Thymus (tissue), 11 donors: ENCODE data around the gene DUSP15. TPM values are rescaled to one million over a fixed set of nuclear protein-coding genes. Genes with fewer than 3 reads are reported as not detected.

Source experiments
- DNase-seq, 9 donors: peaks; one replicate each; pipeline ENCODE4 v3.0.0-alpha.2; 2013; ENCODE audit warnings: low spot score in 9 of 9, low read depth in 6 of 9, missing footprints in 1 of 9
- H3K27ac ChIP-seq, 2 donors: one replicate each; pipeline ENCODE4 v1.5.1; 2013; ENCODE audit warnings: control low read depth in 1 of 2, low read depth in 1 of 2, low read length in 1 of 2, mild to moderate bottlenecking in 1 of 2, moderate library complexity in 1 of 2
- H3K27me3 ChIP-seq, 2 donors: one replicate each; pipeline ENCODE4 v1.5.1; 2013; ENCODE audit warnings: low read length in 1 of 2; ENCODE audit not compliant: control insufficient read depth in 2 of 2, insufficient read depth in 1 of 2
- H3K36me3 ChIP-seq, 2 donors: one replicate each; pipeline ENCODE4 v1.5.1; 2013; ENCODE audit warnings: low read length in 1 of 2, mild to moderate bottlenecking in 1 of 2, moderate library complexity in 1 of 2; ENCODE audit not compliant: control insufficient read depth in 2 of 2, insufficient read depth in 2 of 2
- H3K4me1 ChIP-seq, 2 donors: one replicate each; pipeline ENCODE4 v1.5.1; 2013; ENCODE audit warnings: low read length in 2 of 2; ENCODE audit not compliant: control insufficient read depth in 2 of 2, insufficient read depth in 2 of 2
- H3K4me3 ChIP-seq, 2 donors: one replicate each; pipeline ENCODE4 v1.5.1; 2013; ENCODE audit warnings: low read length in 2 of 2, control low read depth in 1 of 2, mild to moderate bottlenecking in 1 of 2
- H3K9me3 ChIP-seq, 2 donors: one replicate each; pipeline ENCODE4 v1.5.1; 2013; ENCODE audit warnings: low read length in 1 of 2, mild to moderate bottlenecking in 1 of 2; ENCODE audit not compliant: control insufficient read depth in 2 of 2, insufficient read depth in 1 of 2
- WGBS: extraction: QIAGEN DNeasy Blood & Tissue Kit; methylation state at CpG from one replicate; pipeline ENCODE4 v1.1.7; 2013; 5-methylcytosine and 5-hydroxymethylcytosine counted together
- polyA plus RNA-seq: library from polyadenylated mRNA; stranded (reverse); fragments of 200-250 nt; gene quantifications from one replicate; pipeline ENCODE4 v1.2.3, GENCODE V29; 2013
- total RNA-seq: library from RNA; stranded (reverse); fragments of 120-200 nt; gene quantifications from one replicate; pipeline ENCODE4 v1.2.4, GENCODE V29; 2013
- donor health status: healthy.

Gene DUSP15
- total and polyA plus RNA-seq, 2 donors: 0.76 to 1.6 TPM

DNA sequence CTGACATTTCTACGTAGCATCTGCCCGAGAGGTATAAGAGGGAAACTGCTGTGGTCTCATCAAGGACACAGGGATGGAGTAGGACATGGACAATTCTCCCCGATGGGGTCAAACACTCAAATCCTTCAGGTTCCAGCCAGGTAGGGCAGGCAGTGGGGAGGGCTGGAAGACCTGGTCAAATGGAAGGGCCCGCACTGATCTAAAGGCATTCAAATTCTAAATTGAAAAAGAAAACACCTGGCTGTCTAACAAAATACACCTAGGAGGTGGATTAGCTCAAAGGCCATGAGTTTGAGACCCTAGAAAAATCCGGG lies 8.2 kb downstream of the DUSP15 start:
- 96% methylated on average over 5 of the region's 5 CpGs for WGBS
- Histone ChIP-seq H3K9me3 (no peaks in the 10 kb centered on the region), H3K27me3 (peaks cover 2 to 42% of the 10 kb centered on the region in 2 donors), H3K36me3 (no peaks in the 10 kb centered on the region), H3K4me1 (peaks cover 6 to 10% of the 10 kb centered on the region in 2 donors), H3K27ac (no peak overlapping the region), H3K4me3 (no peak overlapping the region)
- no peak for DNase-seq

DNA sequence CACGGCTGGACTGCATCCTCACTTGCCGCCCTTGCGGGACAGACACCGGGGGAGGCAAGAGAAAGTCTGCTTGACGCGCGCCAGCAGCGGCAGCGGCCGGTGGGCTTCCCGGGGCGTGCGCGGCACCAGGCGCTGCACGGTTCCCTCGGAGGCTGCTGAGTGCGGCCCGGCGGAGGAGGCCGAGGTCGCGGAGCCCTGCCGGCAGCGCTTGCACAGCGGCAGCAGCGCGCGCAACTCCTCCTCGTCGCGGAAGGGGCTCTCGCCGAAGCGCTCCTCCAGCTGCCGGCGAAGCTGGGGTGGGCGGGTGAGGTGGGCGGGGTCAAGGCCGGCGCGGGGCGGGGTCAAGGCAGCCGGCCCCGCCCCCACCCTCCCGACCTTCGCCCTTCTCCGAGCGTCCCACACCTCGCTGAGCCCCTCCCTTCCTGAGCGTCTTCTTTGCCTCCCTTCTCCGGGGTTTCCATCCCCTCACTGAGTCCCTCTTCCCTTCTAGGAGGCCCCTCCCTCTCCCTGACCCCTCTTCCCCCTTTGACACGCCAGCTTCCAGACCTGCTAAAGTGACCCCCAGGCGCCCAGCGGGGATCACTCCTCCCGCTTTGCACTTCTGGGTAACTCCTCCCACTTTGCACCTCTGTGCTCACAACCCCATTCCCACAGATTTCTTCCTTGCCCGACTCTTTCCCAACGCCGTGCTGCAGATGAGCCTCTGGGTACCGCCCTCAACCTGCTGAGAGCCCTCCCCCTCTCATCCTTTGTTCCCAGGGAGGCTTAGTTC lies 8.8 kb downstream of the DUSP15 start:
- peak overlapping the region; percentile 26 to 53 for H3K4me3 ChIP-seq
- H3K27me3 ChIP-seq: peaks cover 2 to 45% of the 10 kb centered on the region in 2 donors

DNA sequence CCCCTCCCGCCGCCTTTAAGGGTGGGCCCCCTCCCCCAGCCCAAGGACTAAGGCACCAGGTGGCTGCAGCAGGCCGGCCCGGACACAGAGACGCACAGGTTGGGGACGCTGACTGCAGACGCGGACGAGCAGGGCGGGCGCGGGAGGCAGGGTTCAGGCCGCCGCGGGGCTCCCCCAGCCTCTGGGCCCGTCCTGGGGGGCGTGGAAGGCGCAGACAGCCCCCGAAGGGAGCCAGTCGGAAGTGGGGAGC lies 9.3 kb downstream of the DUSP15 start:
- peak in 1 of 9 donors; percentile 4 for DNase-seq
- Histone ChIP-seq H3K27ac (no peak overlapping the region), H3K9me3 (no peaks in the 10 kb centered on the region)

More for the DNA sequence above, 8.8 kb downstream of the DUSP15 start:
- peak; percentile 39 to 85 (median 63) for DNase-seq
- no peaks in the 10 kb centered on the region for H3K36me3 ChIP-seq
- no peaks in the 10 kb centered on the region for H3K9me3 ChIP-seq
- no peak overlapping the region for H3K27ac ChIP-seq
- peaks cover 6 to 10% of the 10 kb centered on the region in 2 donors for H3K4me1 ChIP-seq
- 12% methylated on average over 60 of the region's 60 CpGs for WGBS

DNA sequence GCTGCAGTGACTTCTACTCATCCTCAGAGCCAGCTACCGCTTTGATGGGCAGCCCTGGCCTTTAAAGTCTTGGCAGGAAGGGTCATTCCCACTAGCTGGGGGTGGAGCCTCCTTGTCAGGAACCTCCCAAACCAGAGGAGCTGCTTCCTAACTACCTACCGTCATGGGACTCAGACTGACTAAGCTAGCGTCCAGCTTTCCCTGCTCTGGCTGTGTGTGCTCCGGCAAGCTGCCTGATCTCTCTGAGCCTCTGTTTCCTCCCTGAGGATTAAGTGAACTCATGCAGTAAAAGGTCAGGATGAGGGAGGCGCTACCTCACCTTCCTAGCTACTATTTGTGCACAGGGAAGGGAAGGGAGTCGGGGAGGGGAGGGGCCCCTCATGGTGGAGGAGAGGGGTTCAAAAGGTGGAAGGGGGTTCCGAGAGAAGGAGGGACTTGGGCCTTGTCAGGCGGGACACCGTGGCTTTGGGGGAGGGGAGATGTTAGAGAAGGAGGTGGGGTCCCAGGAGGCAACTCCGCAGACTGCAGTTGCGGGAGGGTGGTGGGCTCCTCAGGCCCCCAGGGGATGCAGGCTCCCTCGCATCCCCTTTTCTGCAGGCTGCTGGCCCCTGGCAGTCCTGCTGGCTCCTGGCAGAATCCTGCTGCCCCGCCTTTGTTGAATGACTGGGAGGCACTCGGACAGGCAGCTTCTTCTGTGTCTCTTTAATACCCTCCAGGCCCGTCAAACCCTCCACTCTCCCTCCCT lies 9.8 kb downstream of the DUSP15 start:
- Histone ChIP-seq H3K27ac (no peak overlapping the region), H3K27me3 (peaks cover 4 to 46% of the 10 kb centered on the region in 2 donors), H3K4me3 (peak overlapping the region; percentile 26 to 53), H3K36me3 (no peaks in the 10 kb centered on the region), H3K9me3 (no peaks in the 10 kb centered on the region), H3K4me1 (peaks cover 6 to 10% of the 10 kb centered on the region in 2 donors)
- no peak for DNase-seq
- 45% methylated on average over 15 of the region's 15 CpGs for WGBS

More for the DNA sequence above, 9.3 kb downstream of the DUSP15 start:
- Histone ChIP-seq H3K27me3 (peaks cover 2 to 46% of the 10 kb centered on the region in 2 donors), H3K36me3 (no peaks in the 10 kb centered on the region), H3K4me3 (peak overlapping the region; percentile 26 to 53), H3K4me1 (peaks cover 6 to 10% of the 10 kb centered on the region in 2 donors)
- WGBS: 1% methylated on average over 20 of the region's 20 CpGs

DNA sequence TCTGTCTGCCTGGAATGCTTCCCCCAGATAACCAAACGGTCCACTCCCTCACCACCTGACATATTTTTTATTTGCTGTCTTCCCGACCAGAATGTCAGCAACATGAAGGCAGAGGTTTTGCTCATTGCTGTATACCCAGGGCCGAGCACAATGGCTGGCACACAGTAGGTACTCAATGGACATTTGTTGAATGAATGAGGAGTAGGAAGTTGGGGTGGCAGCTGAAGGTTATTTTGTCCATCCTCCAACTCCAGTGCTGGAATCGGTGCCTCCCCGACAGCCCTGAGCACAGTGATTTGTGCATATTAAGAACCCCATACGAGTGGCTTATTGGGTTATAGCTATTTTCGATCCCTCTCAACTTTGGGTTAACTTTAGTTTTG lies 10.3 kb downstream of the DUSP15 start:
- peaks cover 6 to 10% of the 10 kb centered on the region in 2 donors for H3K4me1 ChIP-seq
- no peaks in the 10 kb centered on the region for H3K36me3 ChIP-seq
- peaks cover 4 to 46% of the 10 kb centered on the region in 2 donors for H3K27me3 ChIP-seq
- DNase-seq: no peak
- 85% methylated on average over 7 of the region's 7 CpGs for WGBS
- H3K4me3 ChIP-seq: no peak overlapping the region
- no peak overlapping the region for H3K27ac ChIP-seq
- H3K9me3 ChIP-seq: no peaks in the 10 kb centered on the region

DNA sequence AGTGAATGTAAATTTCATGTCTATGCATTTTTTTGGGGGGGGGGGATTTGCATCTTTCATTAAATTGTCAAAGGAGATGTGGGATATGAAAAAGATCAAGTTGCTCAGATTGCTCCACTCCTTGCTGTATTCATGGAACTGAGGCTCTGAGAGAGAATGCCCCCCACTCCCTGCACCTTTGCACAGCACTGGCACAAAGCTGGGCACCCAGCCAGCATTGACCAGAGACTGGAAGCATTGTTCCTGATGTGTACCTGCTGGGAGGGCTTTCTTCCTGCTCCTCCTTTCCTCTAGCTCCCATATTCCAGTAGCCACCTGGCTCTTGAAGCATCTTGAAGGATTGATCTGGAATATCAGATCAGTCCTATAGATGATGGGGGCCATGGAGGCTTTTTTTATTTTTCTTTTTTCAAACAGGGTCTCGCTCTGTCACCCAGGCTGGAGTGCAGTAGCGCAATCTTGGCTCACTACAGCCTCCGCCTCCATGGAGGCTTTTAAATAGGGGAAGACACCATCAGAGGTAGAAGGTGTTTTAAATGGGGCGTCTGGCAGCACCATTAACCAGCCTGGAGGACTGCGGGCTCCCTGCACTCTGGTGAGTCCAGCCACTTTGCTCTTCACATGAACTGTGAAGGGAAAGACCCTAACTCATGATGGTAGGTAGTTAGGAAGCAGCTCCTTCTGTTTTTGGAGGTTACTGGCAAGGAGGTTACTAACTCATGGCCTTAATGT lies 10.9 kb downstream of the DUSP15 start:
- Histone ChIP-seq H3K27me3 (peaks cover 4 to 48% of the 10 kb centered on the region in 2 donors), H3K36me3 (no peaks in the 10 kb centered on the region), H3K4me3 (no peak overlapping the region), H3K27ac (no peak overlapping the region), H3K9me3 (no peaks in the 10 kb centered on the region), H3K4me1 (peaks cover 6 to 10% of the 10 kb centered on the region in 2 donors)
- no peak for DNase-seq
- 97% methylated on average over 5 of the region's 5 CpGs for WGBS

DNA sequence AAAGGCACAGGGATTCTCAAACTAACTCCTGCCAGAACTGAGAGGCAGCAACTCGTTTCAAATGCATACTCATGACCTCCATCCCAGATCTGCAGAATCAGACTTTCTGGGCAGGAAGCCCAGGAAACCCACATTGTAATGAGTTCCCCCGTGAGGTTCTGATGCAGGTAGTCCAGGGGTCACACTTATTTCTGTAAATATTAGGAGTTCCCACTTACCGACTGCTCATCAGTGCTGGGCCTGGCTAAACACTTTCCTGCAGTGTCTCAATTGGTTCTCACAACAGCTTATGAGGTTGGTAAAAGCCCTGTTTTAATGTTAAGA lies 11.6 kb downstream of the DUSP15 start:
- 17% methylated on average over 3 of the region's 3 CpGs for WGBS
- no peaks in the 10 kb centered on the region for H3K36me3 ChIP-seq
- H3K4me3 ChIP-seq: no peak overlapping the region
- peaks cover 6 to 10% of the 10 kb centered on the region in 2 donors for H3K4me1 ChIP-seq
- no peaks in the 10 kb centered on the region for H3K9me3 ChIP-seq
- H3K27me3 ChIP-seq: peaks cover 4 to 49% of the 10 kb centered on the region in 2 donors
- DNase-seq: no peak
- no peak overlapping the region for H3K27ac ChIP-seq

DNA sequence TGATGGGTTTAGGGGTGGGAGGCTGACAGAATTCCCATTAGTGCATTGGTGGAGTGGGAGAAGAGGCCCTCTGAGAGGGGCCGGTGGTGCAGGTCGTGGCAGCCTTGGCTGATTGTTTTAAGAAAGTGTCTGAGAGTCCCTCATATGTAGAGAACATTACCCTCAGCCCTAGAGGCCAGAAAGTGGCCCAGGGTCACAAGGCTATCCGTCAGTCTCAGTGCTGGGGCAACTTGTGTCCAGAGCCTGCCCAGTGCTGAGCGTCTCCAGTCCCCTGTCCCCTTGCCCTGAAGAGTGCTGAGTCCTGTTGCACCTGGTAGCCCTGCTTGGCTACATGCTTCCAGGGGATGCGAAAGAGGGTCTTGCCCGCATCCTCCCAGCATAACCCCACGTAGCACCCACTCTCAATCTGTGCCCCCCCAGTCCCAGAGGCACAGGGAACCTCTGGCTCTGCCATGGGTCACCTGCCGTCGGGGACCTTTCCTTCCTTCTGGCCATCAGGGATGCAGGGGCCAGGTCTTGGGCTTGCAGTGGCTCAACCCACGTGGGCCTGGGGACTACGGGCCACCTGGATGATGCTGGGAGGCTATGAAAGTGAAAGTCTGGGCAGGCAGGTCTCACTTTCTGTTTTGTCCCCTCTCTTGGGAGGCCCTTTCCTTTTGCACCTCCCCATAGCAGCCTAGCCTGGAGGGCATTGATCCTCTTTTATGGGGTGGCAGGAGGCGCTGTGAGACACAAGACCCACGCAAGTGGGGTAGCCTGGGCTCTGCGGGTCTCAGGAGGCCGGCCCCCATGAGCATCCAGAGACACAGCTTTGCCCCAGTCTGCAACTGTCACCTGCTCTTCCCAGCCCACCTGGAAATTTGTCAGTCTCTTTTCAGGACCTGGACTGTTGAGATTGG lies 12.2 kb downstream of the DUSP15 start:
- no peak for DNase-seq
- H3K36me3 ChIP-seq: no peaks in the 10 kb centered on the region
- no peaks in the 10 kb centered on the region for H3K9me3 ChIP-seq
- no peak overlapping the region for H3K4me3 ChIP-seq
- peaks cover 6 to 10% of the 10 kb centered on the region in 2 donors for H3K4me1 ChIP-seq
- 73% methylated on average over 15 of the region's 15 CpGs for WGBS
- peaks cover 4 to 49% of the 10 kb centered on the region in 2 donors for H3K27me3 ChIP-seq
- no peak overlapping the region for H3K27ac ChIP-seq
